GM23248 (cell line): ENCODE data around the gene TMUB1. TPM values are rescaled to one million over a fixed set of nuclear protein-coding genes. Genes with fewer than 3 reads are reported as not detected.
A peak's percentile ranks its signal among the peaks of the same experiment; 100 is the strongest.

Experiments
- DNase-seq: peaks from one replicate; pipeline ENCODE4 v3.0.0-alpha.2; 2015
- H2AFZ ChIP-seq: fragments of 200-600 bp; sonication (generic); 2 replicates; pipeline ENCODE4 v1.6.1; 2016; ENCODE audit warnings: antibody characterized with exemption
- H3F3A ChIP-seq: fragments of 200-600 bp; sonication (generic); 2 replicates; pipeline ENCODE4 v1.6.1; 2016; ENCODE audit warnings: mild to moderate bottlenecking, antibody characterized with exemption, mixed run types; ENCODE audit not compliant: insufficient read depth
- H3K27ac ChIP-seq: fragments of 200-600 bp; sonication (generic); 2 replicates; pipeline ENCODE4 v1.5.1; 2016; ENCODE audit warnings: mild to moderate bottlenecking
- H3K27me3 ChIP-seq: fragments of 200-600 bp; sonication (generic); replicated peaks from 2 replicates; pipeline ENCODE4 v1.6.1; 2016; ENCODE audit warnings: mild to moderate bottlenecking; ENCODE audit not compliant: insufficient read depth
- H3K36me3 ChIP-seq: fragments of 200-600 bp; sonication (generic); 2 replicates; pipeline ENCODE4 v1.6.1; 2016; ENCODE audit warnings: low read depth, mild to moderate bottlenecking
- H3K4me1 ChIP-seq: fragments of 200-600 bp; sonication (generic); 2 replicates; pipeline ENCODE4 v1.6.1; 2016; ENCODE audit warnings: mild to moderate bottlenecking; ENCODE audit not compliant: insufficient read depth
- H3K4me2 ChIP-seq: fragments of 200-600 bp; sonication (generic); one replicate; pipeline ENCODE4 v1.6.1; 2016; ENCODE audit warnings: mild to moderate bottlenecking; ENCODE audit not compliant: unreplicated experiment
- H3K4me3 ChIP-seq: fragments of 200-600 bp; sonication (generic); 2 replicates; pipeline ENCODE4 v1.5.1; 2016; ENCODE audit warnings: mild to moderate bottlenecking
- H3K79me2 ChIP-seq: fragments of 200-600 bp; sonication (generic); 2 replicates; pipeline ENCODE4 v1.6.1; 2016; ENCODE audit warnings: mild to moderate bottlenecking; ENCODE audit not compliant: insufficient read depth
- H3K9ac ChIP-seq: fragments of 200-600 bp; sonication (generic); 2 replicates; pipeline ENCODE4 v1.6.1; 2016; ENCODE audit warnings: mild to moderate bottlenecking
- H3K9me2 ChIP-seq: fragments of 200-600 bp; sonication (generic); 2 replicates; pipeline ENCODE4 v1.6.1; 2016; ENCODE audit warnings: mixed run types, mild to moderate bottlenecking, moderate library complexity; ENCODE audit not compliant: insufficient read depth
- H3K9me3 ChIP-seq: fragments of 200-600 bp; sonication (generic); one replicate; pipeline ENCODE4 v1.6.1; 2017; ENCODE audit warnings: low read depth
- H4K20me1 ChIP-seq: fragments of 200-600 bp; sonication (generic); 2 replicates; pipeline ENCODE4 v1.6.0; 2016; ENCODE audit not compliant: insufficient read depth
- EZH2 ChIP-seq: fragments of 200-600 bp; sonication (generic); IDR thresholded peaks from 2 replicates; pipeline ENCODE4 v1.6.1; 2018; ENCODE audit warnings: antibody characterized with exemption, mild to moderate bottlenecking; ENCODE audit not compliant: insufficient read depth, poor library complexity, severe bottlenecking
- EZH2phosphoT487 ChIP-seq: fragments of 200-600 bp; sonication (generic); IDR thresholded peaks from 2 replicates; pipeline ENCODE4 v1.6.1; 2018; ENCODE audit warnings: antibody characterized with exemption, moderate library complexity, mild to moderate bottlenecking, low read depth; ENCODE audit not compliant: insufficient read depth
- WGBS, 2 experiments: methylation state at CpG; one replicate each; pipeline ENCODE4 v1.1.6; 2015 to 2017; ENCODE audit warnings: low lambda C conversion rate in 2 of 2, low coverage in 1 of 2; ENCODE audit errors: missing lambda C conversion rate in 2 of 2; 5-methylcytosine and 5-hydroxymethylcytosine counted together
- in situ Hi-C: fragments of 300-500 bp; cut with MboI; formaldehyde crosslinking; loops from 2 replicates; pipeline ENCODE4 v1.15.0; 2020
- polyA plus RNA-seq: library from polyadenylated mRNA; unstranded; fragments of >200 nt; fragmentation: Nextera tagmentation; extraction: Ambion mirVana; gene quantifications from 2 replicates; pipeline ENCODE4 v1.2.1, GENCODE V29; 2016
- total RNA-seq: library from RNA; depleted of rRNA; stranded (reverse); fragments of >200 nt; shearing (Covaris generic); gene quantifications from 2 replicates; pipeline ENCODE4 v1.2.3, GENCODE V29; 2014

The TMUB1 gene
- total and polyA plus RNA-seq, 2 experiments from 2014 or later, result 19.9 to 33.6 TPM

GRCh38 chr7:151047976-151048815, 35.1 kb downstream of the TMUB1 start, which contains the start of gene ASIC3:
Gene ASIC3, plus strand, starts transcription at chr7:151048531. Its CDS starts 355 bp downstream, at chr7:151048886.
- no peaks in the 10 kb centered on the region for H4K20me1 ChIP-seq
- H3K36me3 ChIP-seq, result no peaks in the 10 kb centered on the region
- 76 to 81% methylated on average over 19 to 22 of the region's 22 CpGs for WGBS, 2 experiments
- no peaks in the 10 kb centered on the region for H3K9me3 ChIP-seq
- in situ Hi-C loops, result no loop called here
- no peak for DNase-seq
- no peak within 1 kb of the TSS for H3K9ac ChIP-seq
- no peaks in the 10 kb centered on the region for H3K9me2 ChIP-seq
- no peaks in the 10 kb centered on the region for H3K79me2 ChIP-seq
- H3K4me3 ChIP-seq, result no peak within 1 kb of the TSS
- H3K4me2 ChIP-seq, result no peak within 1 kb of the TSS
- no peak within 1 kb of the TSS for H3K27ac ChIP-seq
- H2AFZ ChIP-seq, result no peak within 1 kb of the TSS
- TF ChIP-seq EZH2 (no peak), EZH2phosphoT487 (no peak)
- H3K4me1 ChIP-seq, result peaks cover 9% of the 10 kb centered on the region
- peaks cover 13% of the 10 kb centered on the region for H3F3A ChIP-seq
- H3K27me3 ChIP-seq, result no peaks in the 10 kb centered on the region

DNA sequence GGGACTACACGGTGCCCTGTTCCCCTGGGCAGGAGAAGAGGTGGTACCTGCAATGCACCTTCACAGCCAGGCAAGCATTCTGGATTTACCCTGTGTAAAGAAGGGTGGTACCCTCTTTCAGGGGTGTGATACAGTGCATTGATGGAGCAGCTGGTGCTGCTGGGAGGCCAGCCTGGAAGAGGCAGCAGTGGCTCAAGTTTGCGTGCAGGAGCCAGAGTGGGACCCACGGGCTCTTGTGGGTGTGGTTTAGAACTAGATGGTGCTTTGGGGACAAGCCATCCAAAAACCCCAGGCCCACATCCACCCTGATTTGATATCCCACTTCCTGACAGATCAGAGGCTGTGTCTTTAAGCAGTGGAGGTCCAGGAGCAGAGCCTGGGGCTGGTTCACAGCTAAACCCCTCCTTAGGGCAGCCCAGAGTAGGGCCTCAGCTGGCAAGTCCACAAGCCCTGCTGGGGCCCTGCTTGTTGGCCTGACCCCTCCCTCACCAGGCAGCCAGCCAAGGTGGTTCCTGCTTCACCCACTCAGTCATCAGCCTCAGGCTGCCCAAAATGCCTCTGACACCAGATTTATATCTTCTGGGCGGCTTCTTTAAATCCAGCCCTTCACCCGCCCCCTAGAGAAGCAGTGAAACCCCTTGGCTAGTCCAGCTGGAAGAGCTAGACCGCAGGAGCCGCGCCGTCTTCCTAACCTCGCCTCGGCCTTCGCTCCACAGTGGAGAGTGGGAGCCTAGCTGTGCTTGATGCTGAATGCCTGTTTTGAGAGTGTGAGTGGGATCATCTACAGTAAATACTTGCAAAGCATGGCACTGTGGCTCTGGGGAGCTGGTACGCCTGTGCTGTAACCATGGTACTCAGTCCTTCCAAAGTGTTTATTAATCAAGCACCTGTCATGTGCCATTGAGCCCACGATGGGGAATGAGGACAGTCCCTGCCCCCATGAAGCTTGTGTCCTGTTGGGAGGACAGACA, 36.4 kb downstream of the TMUB1 start:
- Histone ChIP-seq H3K9ac (peak overlapping the region; percentile 38), H3K79me2 (no peaks in the 10 kb centered on the region), H3K4me3 (no peak overlapping the region), H3K27me3 (no peaks in the 10 kb centered on the region), H3K9me2 (no peaks in the 10 kb centered on the region), H3K27ac (no peak overlapping the region), H2AFZ (no peak overlapping the region), H3F3A (peaks cover 13% of the 10 kb centered on the region), H3K9me3 (no peaks in the 10 kb centered on the region), H3K4me2 (no peak overlapping the region), H4K20me1 (no peaks in the 10 kb centered on the region), H3K4me1 (peaks cover 9% of the 10 kb centered on the region), H3K36me3 (no peaks in the 10 kb centered on the region)
- peak; percentile 67 for DNase-seq
- in situ Hi-C loops, result no loop called here
- WGBS, 2 experiments, result 18 to 20% methylated on average over 14 of the region's 14 CpGs
- no peak for TF ChIP-seq EZH2phosphoT487
- TF ChIP-seq EZH2, result no peak

- H2AFZ ChIP-seq, result no peak overlapping the region
- in situ Hi-C loops, result no loop called here
Observed at GRCh38 chr7:151045967-151046366, 37.3 kb downstream of the TMUB1 start.

GRCh38 chr7:151045262-151045661, 38.0 kb downstream of the TMUB1 start:
- Histone ChIP-seq H3F3A (peaks cover 13% of the 10 kb centered on the region), H3K9me2 (no peaks in the 10 kb centered on the region), H3K27me3 (no peaks in the 10 kb centered on the region), H2AFZ (no peak overlapping the region), H4K20me1 (no peaks in the 10 kb centered on the region), H3K9me3 (no peaks in the 10 kb centered on the region), H3K4me2 (no peak overlapping the region), H3K27ac (no peak overlapping the region), H3K36me3 (no peaks in the 10 kb centered on the region), H3K4me3 (no peak overlapping the region), H3K4me1 (peaks cover 9% of the 10 kb centered on the region), H3K9ac (no peak overlapping the region), H3K79me2 (no peaks in the 10 kb centered on the region)
- TF ChIP-seq EZH2phosphoT487 (no peak), EZH2 (no peak)
- 78 to 92% methylated on average over 8 to 9 of the region's 11 CpGs for WGBS, 2 experiments
- in situ Hi-C loops, result no loop called here
- no peak for DNase-seq

More at GRCh38 chr7:151045967-151046366, 37.3 kb downstream of the TMUB1 start:
- no peak overlapping the region for H3K9ac ChIP-seq
- no peaks in the 10 kb centered on the region for H3K27me3 ChIP-seq
- no peak overlapping the region for H3K4me2 ChIP-seq
- H3K4me1 ChIP-seq, result peaks cover 9% of the 10 kb centered on the region
- H3K79me2 ChIP-seq, result no peaks in the 10 kb centered on the region
- H3K9me3 ChIP-seq, result no peaks in the 10 kb centered on the region
- H3K36me3 ChIP-seq, result no peaks in the 10 kb centered on the region
- H3K4me3 ChIP-seq, result no peak overlapping the region
- H3F3A ChIP-seq, result peaks cover 13% of the 10 kb centered on the region
- no peak for DNase-seq
- H3K27ac ChIP-seq, result no peak overlapping the region
- WGBS, 2 experiments, result 75 to 76% methylated on average over 9 of the region's 9 CpGs
- TF ChIP-seq EZH2, result no peak
- TF ChIP-seq EZH2phosphoT487, result no peak
- no peaks in the 10 kb centered on the region for H3K9me2 ChIP-seq
- no peaks in the 10 kb centered on the region for H4K20me1 ChIP-seq
